Heart left ventricle (tissue), 16 donors: ENCODE measurements around the gene IGFBP6. TPM values are rescaled to one million over a fixed set of nuclear protein-coding genes. Genes with fewer than 3 reads are reported as not detected.

Experiments
- ATAC-seq, 4 donors: fragments of 200-7000 bp; cut with Tn5 transposase; one replicate each; pipeline ENCODE4 v1.9.1; 2020 to 2022; ENCODE audit warnings: moderate library complexity in 4 of 4, mild to moderate bottlenecking in 3 of 4, moderate number of reproducible peaks in 1 of 4
- DNase-seq, 5 donors: peaks; one replicate each; pipeline ENCODE4 v3.0.0-alpha.2; 2020
- H3K27ac ChIP-seq, 12 donors: fragments of 200-600 bp; sonication (generic) in 4 of 12; one replicate each; pipeline versions ENCODE4 v1.5.0 to v1.8.0; 2016 to 2022; ENCODE audit warnings: mild to moderate bottlenecking in 2 of 12
- H3K27me3 ChIP-seq, 9 donors: fragments of 200-600 bp; sonication (generic) in 2 of 9; one replicate each; pipeline versions ENCODE4 v1.5.1 to v1.8.0; 2016 to 2022; ENCODE audit warnings: mild to moderate bottlenecking in 3 of 9
- H3K36me3 ChIP-seq, 9 donors: fragments of 200-600 bp; sonication (generic) in 2 of 9; one replicate each; pipeline versions ENCODE4 v1.5.0 to v1.8.0; 2018 to 2022; ENCODE audit warnings: mild to moderate bottlenecking in 2 of 9
- H3K4me1 ChIP-seq, 12 donors: fragments of 200-600 bp; sonication (generic) in 4 of 12; one replicate each; pipeline versions ENCODE4 v1.5.0 to v1.8.0; 2016 to 2022; ENCODE audit warnings: mild to moderate bottlenecking in 3 of 12
- H3K4me3 ChIP-seq, 12 donors: fragments of 200-600 bp; sonication (generic) in 4 of 12; one replicate each; pipeline versions ENCODE4 v1.5.0 to v1.8.0; 2017 to 2022; ENCODE audit warnings: mild to moderate bottlenecking in 9 of 12, moderate library complexity in 4 of 12
- H3K9me3 ChIP-seq, 12 donors: fragments of 200-600 bp; sonication (generic) in 4 of 12; one replicate each; pipeline versions ENCODE4 v1.5.0 to v1.8.0; 2016 to 2022; ENCODE audit warnings: mild to moderate bottlenecking in 1 of 12
- CTCF ChIP-seq, 12 donors: fragments of 200-600 bp; sonication (generic) in 4 of 12; IDR thresholded peaks; one replicate each; pipeline versions ENCODE4 v1.5.0 to v1.8.0; 2018 to 2022; ENCODE audit warnings: antibody characterized with exemption in 12 of 12, mild to moderate bottlenecking in 5 of 12
- POLR2A ChIP-seq, 2 donors: fragments of 450-650 bp; IDR thresholded peaks; one replicate each; pipeline ENCODE4 v1.6.1; 2017; ENCODE audit warnings: antibody characterized with exemption in 2 of 2, mild to moderate bottlenecking in 2 of 2, moderate library complexity in 2 of 2
- WGBS, 4 donors: extraction: QIAGEN DNeasy Blood & Tissue Kit in 2 of 4; methylation state at CpG; one replicate each; pipeline versions ENCODE4 v1.1.5 to v1.1.7; 2013 to 2018; 5-methylcytosine and 5-hydroxymethylcytosine counted together
- intact Hi-C, 10 donors: fragments of 100-400 bp; cut with DNase I; formaldehyde crosslinking; loops; one replicate each; pipeline versions ENCODE4 v1.11.1 to v1.14.2; 2022
- polyA plus RNA-seq, 2 donors: library from polyadenylated mRNA; stranded (reverse); fragments of 200-250 nt; gene quantifications; one replicate each; pipeline ENCODE4 v1.2.3, GENCODE V29; 2013
- total RNA-seq, 9 donors: library from RNA; depleted of rRNA in 2 of 9; stranded (reverse); fragments of >200 nt in 2 of 9; fragmentation: NEBNext Ultra II Directional in 3 of 9; extraction: Animal tissue kit (Norgen Biotek cat#: 25700) in 3 of 9; gene quantifications; one replicate each; pipeline versions ENCODE4 v1.1.0 to v1.2.4, GENCODE V29; 2016 to 2023
- donor health status: ischemic (EF 13 %, LVEDD 7.1; RV severe dilation, severe dysfunction).
- donor health status: healthy with polysubstance abuse.
- donor health status: DM: no; HTN: yes; CAD: no.
- donor health status: DM: no; HTN: no; CAD: no.
- donor health status: ischemic (EF 25% LVEDD 6.9; RV normal size, moderate dysfunction).
- donor health status: ischemic (EF 25% LVEDD 5.7; RV mildly dilated, moderate dysfunction).
- donor health status: healthy.
- donor health status: DM: yes; HTN: yes; CAD: no.
- donor health status: ischemic (EF 35%, LVEDD 5.7; RV mildly dilated, moderate dysfunction).
- donor health status: nonischemic (EF 11% LVEDD 7.7; RV severe dilation, severe dysfunction).
- donor health status: DM: yes; HTN: yes; CAD: no.
- donor health status: PGD.
- donor health status: ischemic (EF 29% LVEDD 5.4; RV normal size, mild dysfunction).
- donor health status: nonischemic (EF 23%, LVEDD 6.1; RV moderate dilation, normal function).

The IGFBP6 gene
- total and polyA plus RNA-seq, 11 donors: 18.3 to 132 (median 42.6) TPM

DNA sequence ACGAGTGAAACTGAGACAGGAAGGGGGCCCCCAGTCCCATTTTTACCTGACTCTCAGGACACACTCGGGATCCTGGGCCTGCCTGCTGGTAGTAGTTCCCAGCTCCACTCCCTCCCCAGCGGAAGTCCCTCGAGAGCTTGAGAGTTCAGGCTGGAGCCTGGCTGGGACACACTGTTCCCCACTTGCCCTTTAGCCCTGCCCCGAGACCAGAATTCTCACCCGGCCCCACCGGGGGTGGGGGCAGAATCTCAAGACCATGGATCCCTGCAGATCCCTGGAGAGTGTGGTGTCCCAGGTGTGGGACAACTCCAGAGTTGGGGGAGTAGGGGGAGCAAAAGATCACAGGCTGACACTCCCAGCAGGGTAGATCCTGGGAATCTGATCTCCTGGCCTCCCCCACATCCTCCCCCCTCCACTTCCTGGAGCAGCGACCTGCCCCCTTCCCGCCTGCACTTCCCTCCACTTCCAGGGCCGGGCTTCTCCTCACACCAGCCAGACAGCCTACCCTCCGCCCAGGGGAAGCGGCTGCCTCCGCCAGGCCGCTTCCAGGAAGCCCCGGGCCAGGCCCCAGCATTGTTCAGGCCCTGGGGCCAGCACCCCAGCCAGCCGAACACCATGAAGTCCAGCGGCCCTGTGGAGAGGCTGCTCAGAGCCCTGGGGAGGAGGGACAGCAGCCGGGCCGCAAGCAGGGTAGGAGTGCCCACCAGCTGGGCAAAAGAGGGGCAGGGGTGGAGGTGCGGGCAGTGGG is 47.7 kb upstream of the IGFBP6 start, which contains the start of gene TNS2:
TNS2 (plus strand) TSS at position 495 of the 748 bp plus-strand sequence; CDS start at position 616, 121 bp downstream.
- WGBS, 4 donors: 2 to 13% (median 7%) methylated on average over 9 to 20 of the region's 20 CpGs

GRCh38 chr12:53050426-53051057 is 46.9 kb upstream of the IGFBP6 start:
- peak in 1 of 5 donors; percentile 49 for DNase-seq
- H3K4me3 ChIP-seq: peak overlapping the region; percentile 64 to 81 (median 72)
- H3K27me3 ChIP-seq: no peaks in the 10 kb centered on the region
- TF ChIP-seq CTCF (IDR thresholded peaks at IDR 0.05) (no peak), POLR2A (IDR thresholded peaks at IDR 0.05) (no peak)
- peaks cover 0 to 28% (median 11%) of the 10 kb centered on the region in 9 donors for H3K36me3 ChIP-seq
- H3K9me3 ChIP-seq: no peaks in the 10 kb centered on the region
- H3K4me1 ChIP-seq: peaks cover 7 to 91% (median 75%) of the 10 kb centered on the region in 12 donors
- 29 to 51% (median 45%) methylated on average over 2 of the region's 2 CpGs for WGBS, 4 donors
- intact Hi-C loops: loop anchor here in 1 of 10 donors (5.0 kb wide), 1 partner anchor 47 kb away; the partner anchor contains the start of gene IGFBP6
- peak overlapping the region; percentile 96 to 100 (median 98) for H3K27ac ChIP-seq
- ATAC-seq: no peak

More for the DNA sequence above, 47.7 kb upstream of the IGFBP6 start, which contains the start of gene TNS2:
- no peaks in the 10 kb centered on the region for H3K9me3 ChIP-seq
- peak within 1 kb of the TSS; percentile 96 to 100 (median 98) for H3K27ac ChIP-seq
- H3K36me3 ChIP-seq: peaks cover 0 to 20% (median 4%) of the 10 kb centered on the region in 9 donors
- peak within 1 kb of the TSS; percentile 64 to 81 (median 72) for H3K4me3 ChIP-seq
- TF ChIP-seq CTCF (IDR thresholded peaks at IDR 0.05): no peak
- TF ChIP-seq POLR2A (IDR thresholded peaks at IDR 0.05): peak in 1 of 2 donors; percentile 75
- ATAC-seq (peak; percentile 10 to 35 (median 20)), DNase-seq (peak; percentile 89 to 93 (median 91))
- intact Hi-C loops: loop anchor here in 3 of 10 donors (5.0 kb wide), 2 partner anchors 42 to 48 kb away; partner anchors contain the start of genes IGFBP6 (in 2 of the 3) and EIF4B (in 1 of the 3)
- no peaks in the 10 kb centered on the region for H3K27me3 ChIP-seq
- peaks cover 7 to 91% (median 76%) of the 10 kb centered on the region in 12 donors for H3K4me1 ChIP-seq

DNA sequence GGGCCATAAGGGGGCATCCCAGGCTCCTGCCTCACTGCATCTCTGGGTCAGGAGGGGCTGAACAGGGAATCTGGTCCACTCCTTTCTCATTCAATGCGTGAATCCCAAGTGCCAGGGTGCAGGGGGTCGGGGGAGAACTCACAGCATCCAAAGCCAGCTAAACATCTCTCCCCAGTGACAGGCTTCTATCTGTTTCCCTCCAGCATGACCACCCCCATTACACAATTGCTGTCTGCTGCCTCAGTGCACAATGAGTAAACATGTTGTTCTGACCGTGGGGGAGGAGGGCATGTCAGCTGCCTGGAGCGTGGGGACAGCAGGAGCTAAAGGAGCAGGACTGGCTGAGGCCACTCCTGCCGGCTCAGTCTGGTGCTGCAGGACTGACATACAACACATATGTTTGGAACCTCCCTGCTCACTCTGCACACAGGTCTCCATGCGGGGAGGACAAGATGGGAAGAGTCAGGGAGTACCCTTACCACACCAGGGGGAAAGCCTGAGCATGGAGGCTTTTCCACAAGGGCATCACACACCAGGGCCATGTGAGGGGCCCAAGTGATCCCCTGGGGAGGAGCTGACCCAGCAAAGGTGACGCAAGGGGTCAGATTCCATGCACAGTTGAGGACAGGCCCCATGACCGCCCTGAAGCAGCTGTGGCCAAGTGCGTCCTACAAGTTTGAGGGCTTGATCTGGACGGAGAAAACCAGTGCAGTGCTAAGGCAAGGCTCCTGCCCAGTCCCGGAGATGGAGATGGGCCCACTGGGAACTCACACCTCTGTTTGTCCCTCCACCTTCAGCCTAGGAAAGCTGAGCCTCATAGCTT is 46.2 kb upstream of the IGFBP6 start:
- peak overlapping the region; percentile 64 to 81 (median 72) for H3K4me3 ChIP-seq
- peaks cover 7 to 86% (median 69%) of the 10 kb centered on the region in 12 donors for H3K4me1 ChIP-seq
- peaks cover 0 to 35% (median 18%) of the 10 kb centered on the region in 9 donors for H3K36me3 ChIP-seq
- 12 to 26% (median 13%) methylated on average over 7 to 11 of the region's 11 CpGs for WGBS, 4 donors
- TF ChIP-seq CTCF (IDR thresholded peaks at IDR 0.05) (peak in 6 of 12 donors; percentile 18 to 42 (median 32)), POLR2A (IDR thresholded peaks at IDR 0.05) (peak in 1 of 2 donors; percentile 68)
- DNase-seq (peak; percentile 61 to 88 (median 76)), ATAC-seq (peak; percentile 0 to 13 (median 6))
- no peaks in the 10 kb centered on the region for H3K27me3 ChIP-seq
- no peaks in the 10 kb centered on the region for H3K9me3 ChIP-seq
- H3K27ac ChIP-seq: peak overlapping the region; percentile 96 to 100 (median 98)
- intact Hi-C loops: loop anchor here in 1 of 10 donors (5.0 kb wide), 1 partner anchor 46 kb away; the partner anchor contains the start of gene IGFBP6
